HG02938 (cell line): ENCODE results near the gene GJA4.

Experiments used
- ATAC-seq: cut with Tn5 transposase; IDR thresholded peaks from one replicate; pipeline ENCODE4 v1.9.1; 2021; ENCODE audit warnings: mild to moderate bottlenecking, moderate library complexity; ENCODE audit not compliant: unreplicated experiment

Gene GJA4

DNA sequence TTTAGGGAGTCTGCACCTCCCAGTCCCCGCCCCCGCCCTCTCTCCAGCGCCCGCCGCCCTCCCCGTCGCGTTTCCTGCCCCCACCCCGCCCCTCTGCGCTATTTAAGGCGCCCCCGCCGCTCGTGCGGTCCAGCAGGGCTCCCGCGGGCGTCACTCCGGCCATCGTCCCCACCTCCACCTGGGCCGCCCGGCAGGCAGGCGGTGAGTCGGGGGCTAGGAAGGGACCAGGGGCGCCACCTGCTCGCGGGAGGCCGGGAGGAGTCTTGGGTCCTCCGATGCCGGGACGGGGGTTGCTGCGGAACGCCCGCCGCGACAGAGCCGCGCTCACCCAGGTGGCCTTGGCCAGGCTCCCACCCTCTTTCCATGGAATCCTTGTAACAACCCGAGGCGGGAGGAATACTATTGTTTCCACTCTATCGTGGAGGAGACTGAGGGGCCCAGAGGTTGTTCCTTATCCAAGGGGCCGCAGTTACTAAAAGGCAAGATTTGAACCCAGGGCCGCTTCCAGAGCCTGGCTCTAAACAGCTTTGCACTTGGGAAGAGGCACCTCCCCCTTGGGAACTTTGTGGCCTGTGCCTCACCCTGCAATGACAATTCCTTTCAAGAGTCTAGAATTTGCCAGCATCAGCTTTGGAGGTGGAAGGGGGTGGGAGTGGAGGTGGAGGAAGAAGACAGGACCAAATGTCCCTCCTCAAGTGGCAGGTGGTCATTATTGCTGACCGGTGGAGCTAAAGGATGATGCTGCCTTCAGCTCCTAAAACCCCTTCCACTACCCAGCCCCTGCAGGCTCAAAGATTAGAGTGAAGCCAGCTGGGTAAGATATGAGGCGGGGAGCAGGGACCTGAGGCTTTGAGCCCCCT lies at the start of gene GJA4:
GJA4 (plus strand) TSS at position 132 of the 860 bp plus-strand sequence. CDS start 1,215 bp downstream, outside the sequence.
- no peak for ATAC-seq

DNA sequence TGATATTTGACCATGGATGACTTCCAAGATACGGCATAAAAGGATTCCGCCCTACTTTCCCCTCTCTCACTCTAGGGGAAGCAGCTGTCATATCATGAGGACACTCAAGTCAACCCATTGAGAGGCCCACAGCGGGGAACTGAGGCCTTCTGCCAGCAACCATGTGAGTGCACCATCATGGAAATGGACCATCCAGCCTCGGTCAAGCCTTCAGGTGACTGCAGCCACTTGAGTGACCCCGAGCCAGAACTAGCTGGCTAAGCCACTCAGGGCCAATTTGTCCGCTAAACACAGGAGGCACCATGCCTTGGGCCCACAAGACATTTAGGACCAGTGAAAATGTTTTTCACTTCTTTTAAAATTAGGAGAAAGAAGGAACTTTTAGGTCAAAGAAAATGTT lies 49.0 kb upstream of the GJA4 start:
- no peak for ATAC-seq

DNA sequence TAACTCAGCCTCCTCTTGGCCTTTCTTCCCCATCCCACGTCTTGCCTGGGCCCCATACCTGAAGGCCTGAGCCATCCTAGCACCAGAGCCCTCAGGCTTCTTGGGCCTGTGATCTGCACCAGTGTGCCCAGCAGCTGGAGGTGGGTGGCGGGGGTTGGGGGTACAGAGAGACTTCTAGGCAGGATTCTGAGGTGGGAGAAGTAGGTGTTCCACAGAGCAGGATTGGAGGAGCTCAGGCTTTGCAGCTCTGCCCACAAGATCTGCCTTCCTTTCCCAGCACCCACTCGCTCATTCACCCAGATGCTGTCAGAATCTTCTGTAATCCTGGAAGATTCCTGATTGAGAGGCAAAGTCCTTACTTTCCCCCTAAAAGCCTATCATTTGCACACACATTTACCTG lies 47.9 kb upstream of the GJA4 start:
- ATAC-seq = no peak

DNA sequence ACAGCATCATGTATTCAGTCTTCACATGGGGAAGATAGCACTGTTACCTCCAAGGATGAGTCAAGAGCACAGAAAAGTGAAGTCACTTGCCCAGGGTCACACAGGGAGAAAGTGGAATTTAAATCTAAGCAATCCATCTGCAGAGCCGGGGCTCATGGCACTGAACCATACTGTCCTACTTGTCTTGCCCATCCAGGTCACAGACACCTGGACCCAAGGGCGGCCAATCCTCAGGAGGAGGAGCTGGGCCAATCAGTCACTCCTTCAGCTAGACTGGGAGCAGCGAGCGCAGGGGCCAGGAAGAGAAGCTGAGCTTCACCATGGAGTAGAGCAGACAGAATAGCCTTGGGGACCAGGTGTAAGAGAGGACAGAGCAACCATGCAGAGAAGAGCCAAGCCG lies 47.1 kb upstream of the GJA4 start:
- ATAC-seq = no peak

DNA sequence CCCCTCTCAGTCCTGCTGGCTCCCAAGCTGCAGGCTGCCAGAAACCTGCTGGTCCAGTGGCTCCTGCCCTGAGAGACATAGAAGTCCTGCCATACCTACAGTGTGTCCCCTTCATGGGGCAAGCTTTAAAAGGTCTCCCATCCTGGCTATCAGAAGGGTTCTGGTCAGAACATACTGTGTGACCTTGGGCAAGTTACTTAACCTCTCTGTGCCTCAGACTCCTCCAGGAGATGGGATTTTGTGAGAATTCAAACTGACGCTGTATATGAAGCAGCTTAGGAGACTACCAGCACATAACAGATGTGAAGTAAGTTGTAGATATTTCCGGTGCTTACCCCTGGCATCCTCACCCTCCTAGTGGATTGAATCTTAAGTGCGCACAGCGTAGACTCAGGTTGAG lies 46.7 kb upstream of the GJA4 start:
- no peak for ATAC-seq

DNA sequence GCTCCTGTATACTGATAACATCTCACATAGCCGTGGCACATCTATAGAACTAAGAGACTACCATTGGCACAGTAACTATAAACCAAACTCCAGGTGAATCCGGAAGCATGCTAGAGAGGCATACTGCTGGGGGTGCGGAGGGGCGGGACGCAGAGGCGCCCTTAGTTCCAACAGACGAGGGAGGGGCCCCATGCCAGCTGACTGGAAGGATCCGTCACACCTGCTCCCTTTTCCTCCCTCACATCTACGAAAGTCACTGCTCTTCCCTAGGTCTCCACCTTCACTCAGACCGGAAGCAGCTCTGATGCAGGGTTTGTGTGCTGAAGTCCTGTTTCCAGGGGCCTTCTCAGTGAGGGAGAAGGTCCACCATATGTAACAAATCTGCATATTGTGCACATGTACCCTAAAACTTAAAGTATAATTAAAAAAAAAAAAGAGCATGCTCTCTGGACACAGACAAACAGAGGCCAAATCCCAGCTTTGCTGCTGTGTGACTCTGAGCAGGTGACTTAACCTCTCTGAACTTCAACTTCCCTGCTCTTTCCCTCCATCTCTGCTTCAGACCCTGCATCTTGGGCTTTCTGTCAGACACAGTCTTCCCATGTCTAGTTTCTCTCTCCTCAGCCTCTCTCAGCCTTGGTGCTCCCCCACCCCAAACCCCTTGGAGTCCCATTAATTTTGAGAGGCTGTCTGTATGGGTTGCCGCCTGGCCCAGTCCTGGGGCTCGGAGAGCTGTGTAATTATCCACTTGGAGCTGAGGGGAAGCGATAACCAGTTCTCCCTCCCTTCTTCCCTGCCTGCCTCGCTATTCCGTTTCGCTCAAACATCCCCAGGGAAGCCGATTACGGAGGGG lies 45.8 kb upstream of the GJA4 start:
- ATAC-seq = no peak

DNA sequence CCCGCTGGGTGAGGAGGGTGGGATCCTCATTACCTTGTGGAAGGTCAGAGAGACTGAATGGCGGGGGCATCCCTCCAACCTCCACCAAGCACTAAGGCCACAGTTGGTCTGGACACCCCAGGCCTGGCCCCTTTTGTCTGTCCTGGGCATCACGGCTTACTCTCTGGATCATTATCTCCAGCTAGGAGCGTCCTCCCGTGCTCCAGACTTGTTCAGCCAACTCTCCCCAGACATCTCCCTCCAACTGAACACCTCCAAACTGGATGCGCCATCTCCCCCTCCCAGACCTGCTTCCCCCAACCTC lies 45.2 kb upstream of the GJA4 start:
- no peak for ATAC-seq

DNA sequence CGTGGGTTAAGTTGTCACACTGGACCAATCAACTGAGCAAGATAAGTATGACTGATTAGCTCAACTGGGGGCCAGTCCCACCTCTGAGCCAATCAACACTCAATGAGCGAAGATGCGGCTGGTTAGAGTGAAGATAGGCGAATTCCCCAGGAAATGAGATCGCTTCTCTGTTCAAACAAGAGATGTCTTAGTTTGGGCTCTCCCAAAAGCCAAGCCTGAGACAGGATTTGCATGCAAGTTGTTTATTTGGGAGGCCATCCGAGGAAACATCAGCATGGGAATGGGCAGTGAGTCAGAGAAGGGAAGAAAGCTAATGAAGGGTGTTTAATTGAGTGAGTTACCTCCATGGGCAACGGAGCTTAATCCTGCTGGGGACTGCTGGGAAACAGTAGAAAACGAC lies 42.8 kb upstream of the GJA4 start:
- no peak for ATAC-seq

DNA sequence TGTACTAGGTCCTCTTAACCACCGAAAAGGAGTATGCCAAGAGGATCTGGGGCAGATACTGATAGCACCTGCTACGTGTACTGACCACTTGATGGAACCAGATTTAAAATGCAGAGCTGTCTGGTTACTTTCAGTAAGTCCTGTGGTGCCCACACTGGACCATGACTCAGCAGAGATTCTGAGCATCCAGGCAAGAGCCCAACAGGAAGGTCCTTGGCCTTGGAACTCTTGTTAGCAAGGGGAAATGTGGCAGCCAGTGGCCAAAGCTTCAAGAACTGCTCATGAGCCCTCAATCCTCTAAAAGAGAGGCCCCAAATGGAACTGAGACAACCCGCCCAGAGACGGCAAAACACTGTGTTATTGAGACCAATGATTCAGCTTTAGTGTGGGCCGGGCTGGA lies 42.2 kb upstream of the GJA4 start:
- ATAC-seq = no peak

DNA sequence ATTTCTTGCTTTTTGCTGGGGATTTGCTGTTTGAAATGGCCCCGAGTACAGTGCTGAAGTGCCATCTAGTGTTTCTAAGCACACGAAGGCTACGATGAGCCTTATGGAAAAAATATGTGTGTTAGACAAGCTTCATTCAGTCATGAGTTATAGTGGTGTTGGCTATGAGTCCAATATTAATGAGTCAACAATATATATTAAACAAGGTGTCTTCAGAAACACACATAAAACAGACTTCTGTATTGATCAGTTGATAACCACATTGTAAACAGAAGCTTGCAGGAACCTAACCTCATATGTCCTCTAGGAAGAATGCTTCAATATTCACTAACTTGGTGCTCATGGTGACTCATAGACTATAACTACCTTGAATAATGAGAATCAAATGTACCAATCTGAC lies 39.6 kb upstream of the GJA4 start:
- ATAC-seq = no peak

DNA sequence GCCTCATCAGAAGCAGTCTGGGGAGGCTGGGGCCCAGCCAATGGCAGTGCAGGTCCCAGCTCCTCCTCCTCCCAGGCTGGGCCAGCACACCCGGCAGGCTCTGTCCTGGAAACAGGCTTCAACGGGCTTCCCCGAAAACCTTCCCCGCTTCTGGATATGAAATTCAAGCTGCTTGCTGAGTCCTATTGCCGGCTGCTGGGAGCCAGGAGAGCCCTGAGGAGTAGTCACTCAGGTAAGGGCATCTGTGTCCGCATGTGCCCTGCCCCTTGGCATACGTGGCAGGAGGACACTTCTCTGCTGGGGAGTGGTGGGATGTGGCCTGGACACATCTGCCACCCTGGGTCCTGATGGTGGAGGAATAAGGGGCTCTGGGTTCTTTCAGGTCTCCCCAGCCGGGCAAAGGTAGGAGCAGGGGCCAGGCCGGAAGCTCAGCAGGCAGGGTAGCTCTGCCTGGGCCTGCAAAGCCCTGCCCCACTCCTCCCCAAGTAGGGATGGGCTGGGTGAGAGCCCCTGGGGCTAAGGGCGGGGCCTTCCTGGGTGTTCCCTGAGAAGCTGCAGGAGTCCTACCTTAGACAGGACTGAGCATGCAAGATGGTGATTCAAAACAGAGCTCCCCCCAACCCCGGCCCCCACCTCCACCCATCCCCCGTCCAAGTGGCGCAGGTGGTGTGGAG lies 37.7 kb upstream of the GJA4 start, which contains the start of gene GJB5:
GJB5 (plus strand) TSS at position 84 of the 674 bp plus-strand sequence. CDS start 2,284 bp downstream, outside the sequence.
- no peak for ATAC-seq

DNA sequence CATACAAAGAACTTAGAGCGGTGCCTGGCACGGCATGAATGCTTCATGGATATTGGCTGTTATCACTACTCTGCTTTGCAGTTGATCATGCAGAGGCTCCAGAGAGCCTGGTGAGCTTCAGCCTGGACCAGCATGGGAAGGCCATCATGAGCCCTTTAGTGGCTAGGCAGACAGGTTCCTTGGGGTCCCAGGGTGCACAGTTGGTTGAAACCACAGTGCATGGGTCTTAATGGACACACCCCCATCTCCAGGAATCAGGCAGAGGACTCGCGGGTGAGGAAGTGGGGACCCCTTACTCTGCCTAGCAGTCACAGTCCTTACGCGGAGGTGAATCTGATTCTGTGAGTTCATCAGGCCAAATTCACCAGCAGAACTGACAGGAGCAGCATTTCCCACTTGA lies 36.8 kb upstream of the GJA4 start:
- ATAC-seq = no peak

DNA sequence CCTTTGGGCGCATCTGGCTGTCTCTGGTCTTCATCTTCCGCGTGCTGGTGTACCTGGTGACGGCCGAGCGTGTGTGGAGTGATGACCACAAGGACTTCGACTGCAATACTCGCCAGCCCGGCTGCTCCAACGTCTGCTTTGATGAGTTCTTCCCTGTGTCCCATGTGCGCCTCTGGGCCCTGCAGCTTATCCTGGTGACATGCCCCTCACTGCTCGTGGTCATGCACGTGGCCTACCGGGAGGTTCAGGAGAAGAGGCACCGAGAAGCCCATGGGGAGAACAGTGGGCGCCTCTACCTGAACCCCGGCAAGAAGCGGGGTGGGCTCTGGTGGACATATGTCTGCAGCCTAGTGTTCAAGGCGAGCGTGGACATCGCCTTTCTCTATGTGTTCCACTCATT lies 35.4 kb upstream of the GJA4 start:
- ATAC-seq = no peak

DNA sequence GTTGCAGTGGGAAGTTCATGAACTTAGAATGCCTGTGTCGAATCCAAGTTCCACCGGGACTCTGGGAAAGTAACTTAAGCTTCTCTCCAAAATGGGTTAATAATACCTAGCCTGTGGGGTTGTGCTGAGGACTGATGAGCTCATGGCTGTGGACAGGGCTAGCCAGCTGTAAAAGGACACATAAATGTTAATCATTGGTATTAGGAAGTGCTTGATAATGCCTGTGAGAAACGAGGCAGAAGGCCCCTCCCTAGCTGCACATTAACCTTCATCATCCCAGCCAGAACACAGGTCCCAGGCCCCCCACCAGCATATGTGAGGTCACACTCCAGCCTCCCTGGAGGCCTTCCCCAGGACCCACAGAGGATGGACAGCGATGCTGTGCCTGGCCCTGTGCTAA lies 34.0 kb upstream of the GJA4 start:
- ATAC-seq = no peak

DNA sequence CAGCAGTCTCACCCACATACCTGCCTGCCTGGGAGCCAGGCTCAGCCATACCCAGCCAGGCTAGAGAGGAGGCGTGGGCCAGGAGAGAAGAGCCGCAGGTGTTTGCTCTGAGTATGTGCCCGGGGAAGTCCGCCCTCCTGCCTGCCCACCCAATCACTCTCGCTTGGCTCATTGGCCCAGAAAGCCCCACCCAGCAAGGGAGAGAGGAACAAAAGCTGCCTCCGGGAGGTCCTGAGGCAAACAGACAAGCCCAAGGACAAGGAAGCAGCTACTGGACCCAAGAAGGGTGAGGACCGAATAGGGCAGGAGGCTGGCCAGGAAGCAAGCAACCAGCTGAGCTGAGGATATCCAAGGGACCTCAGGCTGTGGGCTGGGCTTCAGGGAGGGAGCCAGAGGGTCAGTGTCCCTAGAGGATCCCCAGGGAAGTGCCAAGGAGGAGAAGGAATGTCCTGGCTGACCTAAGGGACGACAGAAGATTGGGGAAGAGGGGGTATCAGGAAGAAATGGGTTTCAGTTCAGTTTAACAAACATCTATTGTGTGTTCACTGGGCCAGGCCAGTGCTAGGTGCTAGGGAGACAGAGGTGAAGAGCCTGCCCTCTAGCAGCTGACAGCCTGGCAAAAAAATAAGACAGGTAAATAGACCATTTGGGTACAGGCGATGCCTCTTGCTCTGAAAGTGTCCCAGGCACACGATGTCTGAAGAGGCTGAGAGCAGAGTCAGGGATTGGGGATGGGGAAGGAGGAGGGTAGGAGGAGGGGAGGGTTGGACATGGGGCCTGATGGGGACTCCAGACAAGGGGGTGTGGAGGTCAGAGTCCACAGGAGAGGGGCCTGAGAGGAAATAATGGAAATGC lies 33.1 kb upstream of the GJA4 start, which contains the start of gene GJB4:
GJB4 (plus strand) TSS at position 238 of the 855 bp plus-strand sequence. CDS start 1,515 bp downstream, outside the sequence.
- no peak for ATAC-seq

DNA sequence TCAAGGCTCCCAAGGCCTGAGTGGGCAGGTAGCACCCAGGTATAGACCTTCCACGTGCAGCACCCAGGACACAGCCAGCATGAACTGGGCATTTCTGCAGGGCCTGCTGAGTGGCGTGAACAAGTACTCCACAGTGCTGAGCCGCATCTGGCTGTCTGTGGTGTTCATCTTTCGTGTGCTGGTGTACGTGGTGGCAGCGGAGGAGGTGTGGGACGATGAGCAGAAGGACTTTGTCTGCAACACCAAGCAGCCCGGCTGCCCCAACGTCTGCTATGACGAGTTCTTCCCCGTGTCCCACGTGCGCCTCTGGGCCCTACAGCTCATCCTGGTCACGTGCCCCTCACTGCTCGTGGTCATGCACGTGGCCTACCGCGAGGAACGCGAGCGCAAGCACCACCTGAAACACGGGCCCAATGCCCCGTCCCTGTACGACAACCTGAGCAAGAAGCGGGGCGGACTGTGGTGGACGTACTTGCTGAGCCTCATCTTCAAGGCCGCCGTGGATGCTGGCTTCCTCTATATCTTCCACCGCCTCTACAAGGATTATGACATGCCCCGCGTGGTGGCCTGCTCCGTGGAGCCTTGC lies 31.5 kb upstream of the GJA4 start:
- ATAC-seq = no peak

DNA sequence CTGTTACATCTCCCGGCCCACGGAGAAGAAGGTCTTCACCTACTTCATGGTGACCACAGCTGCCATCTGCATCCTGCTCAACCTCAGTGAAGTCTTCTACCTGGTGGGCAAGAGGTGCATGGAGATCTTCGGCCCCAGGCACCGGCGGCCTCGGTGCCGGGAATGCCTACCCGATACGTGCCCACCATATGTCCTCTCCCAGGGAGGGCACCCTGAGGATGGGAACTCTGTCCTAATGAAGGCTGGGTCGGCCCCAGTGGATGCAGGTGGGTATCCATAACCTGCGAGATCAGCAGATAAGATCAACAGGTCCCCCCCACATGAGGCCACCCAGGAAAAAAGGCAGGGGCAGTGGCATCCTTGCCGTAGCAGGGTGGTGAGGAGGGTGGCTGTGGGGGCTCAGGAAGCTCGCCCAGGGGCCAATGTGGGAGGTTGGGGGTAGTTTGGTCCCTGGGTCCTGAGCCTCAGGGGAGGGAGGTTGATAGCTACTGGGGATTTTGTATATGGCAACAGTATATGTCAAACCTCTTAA lies 31.0 kb upstream of the GJA4 start:
- ATAC-seq = no peak

DNA sequence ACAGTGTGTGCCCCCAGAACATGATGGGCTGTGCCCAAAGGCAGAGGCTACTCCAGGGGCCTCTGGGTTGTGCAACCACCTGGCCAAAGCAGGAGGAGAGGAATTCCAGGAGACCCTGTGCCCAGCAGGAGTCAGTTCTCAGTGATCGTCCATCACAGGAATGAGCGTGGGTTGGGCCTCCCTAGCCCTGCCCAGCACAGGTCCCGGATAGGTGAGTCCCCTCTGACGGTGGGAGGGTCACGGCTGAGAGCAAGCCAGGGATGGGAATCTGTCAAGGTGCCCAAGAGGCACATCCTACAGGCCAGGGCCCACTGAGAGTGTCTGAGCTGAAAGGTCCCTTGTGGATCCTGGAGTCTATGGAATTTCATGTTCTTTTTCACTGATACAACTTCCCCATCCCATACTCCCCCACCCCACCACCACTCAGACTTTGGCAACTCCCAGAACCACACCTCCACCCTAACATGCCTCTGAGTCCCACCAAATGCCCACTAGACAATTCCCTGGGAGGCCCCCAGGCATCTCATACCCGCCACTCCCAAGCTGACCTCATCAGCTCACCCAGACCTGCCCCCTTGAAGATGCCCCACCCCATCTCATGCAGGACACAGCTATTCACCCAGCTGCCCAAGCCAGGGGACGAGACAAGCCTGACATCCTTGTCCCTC lies 30.2 kb upstream of the GJA4 start:
- no peak for ATAC-seq

DNA sequence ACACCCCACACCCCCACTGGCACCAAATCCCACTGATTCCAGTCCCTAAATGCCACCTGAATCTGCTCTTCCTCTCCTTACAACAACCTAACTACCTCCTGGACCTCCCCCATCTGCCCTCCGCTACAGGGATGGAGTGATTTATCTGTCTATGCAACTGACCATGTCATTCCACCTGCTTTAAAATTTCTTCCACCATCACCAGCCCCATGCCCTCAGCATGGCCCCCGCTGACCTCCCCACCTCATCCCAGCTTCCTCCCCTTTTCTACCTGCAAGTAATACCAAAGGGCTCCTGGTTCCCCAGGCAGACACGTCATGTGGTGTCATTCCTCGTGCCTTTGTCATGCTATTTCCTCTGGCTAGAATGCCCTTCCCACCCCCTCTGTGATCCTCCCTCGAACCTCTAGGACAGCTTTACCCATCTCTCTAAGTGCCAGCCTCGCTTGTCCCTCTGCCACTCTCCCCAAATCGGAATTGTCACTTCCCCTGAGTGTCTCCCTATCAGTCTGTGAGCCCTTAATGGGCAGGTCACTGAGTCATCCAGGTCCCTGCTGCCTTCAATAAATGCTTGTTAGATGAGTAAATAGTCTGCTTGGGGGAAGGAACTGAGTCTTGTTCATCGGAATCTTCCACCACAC lies 29.5 kb upstream of the GJA4 start:
- ATAC-seq = no peak
